Measurements from ENCODE around the gene DNAH2. TPM values are rescaled to one million over a fixed set of nuclear protein-coding genes. Genes with fewer than 3 reads are reported as not detected.
"Not testable (repeated sequence)": the region's sequence is repeated elsewhere in the genome, so short reads cannot be mapped to it uniquely, and the experiment has no call there.

The DNAH2 gene
- total and polyA plus RNA-seq, 4 experiments from 2014 or later: not detected

DNA sequence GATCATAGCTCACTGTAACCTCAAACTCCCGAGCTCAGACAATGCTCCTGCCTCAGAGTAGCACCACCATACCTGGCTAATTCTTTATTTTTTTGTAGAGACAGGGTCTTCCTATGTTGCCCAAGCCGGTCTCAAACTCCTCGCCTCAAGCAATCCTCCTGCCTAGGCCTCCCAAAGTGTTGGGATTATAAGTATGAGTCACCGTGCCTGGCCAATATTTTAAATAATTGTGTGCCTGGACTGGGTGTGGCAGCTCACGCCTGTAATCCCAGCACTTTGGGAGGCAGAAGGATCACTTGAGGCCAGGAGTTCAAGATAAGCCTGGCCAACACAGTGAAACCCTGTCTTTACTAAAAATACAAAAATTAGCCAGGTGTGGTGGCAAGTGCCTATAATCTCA, 146.8 kb downstream of the DNAH2 start:
- H3K9me3 ChIP-seq (ENCODE audit: control insufficient read depth in 1 of 2, low read length in 2 of 2); DNase-seq; H3K4me3 ChIP-seq (ENCODE audit: low read length in 2 of 2); H3K27ac Mint-ChIP-seq; H3K27me3 ChIP-seq (ENCODE audit: insufficient read depth, low read length); H3K4me3 Mint-ChIP-seq; H3K36me3 ChIP-seq (ENCODE audit: insufficient read depth, low read length); intact Hi-C loops (cut with micrococcal nuclease); H3K27ac ChIP-seq (ENCODE audit: low read depth, low read length); H3K27me3 Mint-ChIP-seq; H3K9me3 Mint-ChIP-seq: not testable (repeated sequence)
- Mint-ChIP-seq H3K36me3 (peaks cover 4 to 11% of the 10 kb centered on the region in 2 donors), H3K4me1 (peaks cover 26 to 44% (median 33%) of the 10 kb centered on the region in 4 donors)
- H3K4me1 ChIP-seq (ENCODE audit: insufficient read depth, low read length): peaks cover 26% of the 10 kb centered on the region
- ChIA-PET CTCF (ENCODE audit: partially characterized antibody) (interaction anchor here (1.0 to 14.8 kb wide), 14 partner anchors 21 to 196 kb away, joined by 3 to 311 read pairs (median 7); partner anchors contain the start of genes KDM6B and RNF227), POLR2A (ENCODE audit: partially characterized antibody) (interaction anchor here (0.7 to 4.9 kb wide), 7 partner anchors 19 to 738 kb away, joined by 3 to 29 read pairs (median 5); partner anchors contain the start of gene RNF227)

GRCh38 chr17:7864995-7865650, 147.6 kb downstream of the DNAH2 start:
- Histone ChIP-seq H3K4me1 (ENCODE audit: insufficient read depth, low read length) (peaks cover 30% of the 10 kb centered on the region), H3K27ac (ENCODE audit: low read depth, low read length) (no peak overlapping the region), H3K27me3 (ENCODE audit: insufficient read depth, low read length) (no peaks in the 10 kb centered on the region), H3K4me3 (ENCODE audit: low read length in 2 of 2) (no peak overlapping the region), H3K36me3 (ENCODE audit: insufficient read depth, low read length) (no peaks in the 10 kb centered on the region), H3K9me3 (ENCODE audit: control insufficient read depth in 1 of 2, low read length in 2 of 2) (no peaks in the 10 kb centered on the region)
- ChIA-PET POLR2A (ENCODE audit: partially characterized antibody) (interaction anchor here (1.0 to 4.9 kb wide), 8 partner anchors 20 to 254 kb away, joined by 3 to 29 read pairs (median 4); partner anchors contain the start of genes CHD3 and RNF227), CTCF (ENCODE audit: partially characterized antibody) (interaction anchor here (1.1 to 14.8 kb wide), 9 partner anchors 11 to 123 kb away, joined by 3 to 311 read pairs (median 6); no protein-coding TSS in a partner anchor)
- Mint-ChIP-seq H3K4me1 (peaks cover 29 to 44% (median 37%) of the 10 kb centered on the region in 4 donors), H3K27ac (peak overlapping the region in 3 of 7 donors; percentile 24 to 44 (median 29)), H3K36me3 (peaks cover 4 to 6% of the 10 kb centered on the region in 2 donors), H3K4me3 (no peak overlapping the region), H3K9me3 (no peaks in the 10 kb centered on the region), H3K27me3 (no peaks in the 10 kb centered on the region)
- intact Hi-C loops (cut with micrococcal nuclease): no loop called here
- DNase-seq: no peak

GRCh38 chr17:7867881-7868329, 150.4 kb downstream of the DNAH2 start:
- POLR2A ChIA-PET (ENCODE audit: partially characterized antibody): interaction anchor here (1.6 to 3.8 kb wide), 6 partner anchors 11 to 64 kb away, joined by 4 to 19 read pairs (median 8); partner anchors contain the start of genes CHD3, CNTROB, CYB5D1 and KDM6B
- Histone ChIP-seq H3K4me1 (ENCODE audit: insufficient read depth, low read length) (peaks cover 30% of the 10 kb centered on the region), H3K27ac (ENCODE audit: low read depth, low read length) (peak overlapping the region; percentile 39), H3K36me3 (ENCODE audit: insufficient read depth, low read length) (no peaks in the 10 kb centered on the region), H3K9me3 (ENCODE audit: control insufficient read depth in 1 of 2, low read length in 2 of 2) (no peaks in the 10 kb centered on the region), H3K27me3 (ENCODE audit: insufficient read depth, low read length) (no peaks in the 10 kb centered on the region), H3K4me3 (ENCODE audit: low read length in 2 of 2) (peak overlapping the region in 1 of 2 donors; percentile 29)
- peak in 1 of 5 donors; percentile 36 for DNase-seq
- intact Hi-C loops (cut with micrococcal nuclease): loop anchor here (2.0 kb wide), 1 partner anchor 19 kb away; no protein-coding TSS in a partner anchor
- H3K27ac Mint-ChIP-seq: peak overlapping the region; percentile 59 to 90 (median 89)
- H3K36me3 Mint-ChIP-seq: peaks cover 1 to 11% of the 10 kb centered on the region in 2 donors
- H3K4me3 Mint-ChIP-seq: peak overlapping the region; percentile 50 to 84 (median 72)
- H3K4me1 Mint-ChIP-seq: peaks cover 27 to 41% (median 34%) of the 10 kb centered on the region in 4 donors
- H3K27me3 Mint-ChIP-seq: no peaks in the 10 kb centered on the region
- CTCF ChIA-PET (ENCODE audit: partially characterized antibody): interaction anchor here (0.9 to 14.8 kb wide), 9 partner anchors 10 to 174 kb away, joined by 3 to 311 read pairs (median 4); partner anchors contain the start of gene NAA38
- no peaks in the 10 kb centered on the region for H3K9me3 Mint-ChIP-seq

DNA sequence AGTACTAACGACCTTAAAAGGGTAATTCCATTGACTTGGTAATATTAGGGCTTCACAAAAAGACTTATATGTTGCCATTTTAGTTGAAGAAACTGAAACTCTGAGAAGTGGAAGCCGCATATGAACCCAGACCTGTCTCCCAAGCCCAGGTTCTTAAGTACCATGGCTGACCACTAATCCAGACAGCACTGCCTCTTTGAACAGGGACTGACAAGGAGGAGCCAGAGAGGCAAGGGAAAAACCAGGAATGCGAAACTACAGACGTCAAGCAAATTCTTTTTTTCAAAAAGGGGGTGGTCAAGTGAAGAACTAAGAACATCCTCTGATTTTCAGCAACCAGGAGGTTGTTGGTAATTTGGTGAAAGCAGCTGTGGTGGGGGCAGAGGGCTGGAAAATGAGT, 155.5 kb downstream of the DNAH2 start:
- no peaks in the 10 kb centered on the region for H3K27me3 Mint-ChIP-seq
- H3K27ac Mint-ChIP-seq: peak overlapping the region in 3 of 7 donors; percentile 37 to 86 (median 61)
- Histone ChIP-seq H3K27ac (ENCODE audit: low read depth, low read length) (no peak overlapping the region), H3K4me1 (ENCODE audit: insufficient read depth, low read length) (peaks cover 15% of the 10 kb centered on the region), H3K27me3 (ENCODE audit: insufficient read depth, low read length) (no peaks in the 10 kb centered on the region), H3K9me3 (ENCODE audit: control insufficient read depth in 1 of 2, low read length in 2 of 2) (no peaks in the 10 kb centered on the region), H3K4me3 (ENCODE audit: low read length in 2 of 2) (no peak overlapping the region), H3K36me3 (ENCODE audit: insufficient read depth, low read length) (no peaks in the 10 kb centered on the region)
- H3K4me1 Mint-ChIP-seq: peaks cover 11 to 36% (median 25%) of the 10 kb centered on the region in 4 donors
- intact Hi-C loops (cut with micrococcal nuclease): no loop called here
- DNase-seq: no peak
- H3K4me3 Mint-ChIP-seq: no peak overlapping the region
- CTCF ChIA-PET (ENCODE audit: partially characterized antibody): interaction anchor here (4.6 kb wide), 1 partner anchor 11 kb away, joined by 18 read pairs; no protein-coding TSS in a partner anchor
- POLR2A ChIA-PET (ENCODE audit: partially characterized antibody): interaction anchor here (1.0 to 1.3 kb wide), 3 partner anchors 10 to 50 kb away, joined by 3 to 5 read pairs (median 3); no protein-coding TSS in a partner anchor
- H3K9me3 Mint-ChIP-seq: no peaks in the 10 kb centered on the region
- peaks cover 12 to 15% of the 10 kb centered on the region in 2 donors for H3K36me3 Mint-ChIP-seq

GRCh38 chr17:7875804-7876370, 158.3 kb downstream of the DNAH2 start:
- peaks cover 12 to 15% of the 10 kb centered on the region in 2 donors for H3K36me3 Mint-ChIP-seq
- peak overlapping the region in 3 of 7 donors; percentile 10 to 61 (median 32) for H3K27ac Mint-ChIP-seq
- H3K4me1 Mint-ChIP-seq: peaks cover 0 to 18% (median 12%) of the 10 kb centered on the region in 4 donors
- Histone ChIP-seq H3K4me1 (ENCODE audit: insufficient read depth, low read length) (peaks cover 13% of the 10 kb centered on the region), H3K4me3 (ENCODE audit: low read length in 2 of 2) (no peak overlapping the region), H3K27me3 (ENCODE audit: insufficient read depth, low read length) (no peaks in the 10 kb centered on the region), H3K27ac (ENCODE audit: low read depth, low read length) (no peak overlapping the region), H3K36me3 (ENCODE audit: insufficient read depth, low read length) (peaks cover 11% of the 10 kb centered on the region), H3K9me3 (ENCODE audit: control insufficient read depth in 1 of 2, low read length in 2 of 2) (no peaks in the 10 kb centered on the region)
- no peak for DNase-seq
- ChIA-PET CTCF (ENCODE audit: partially characterized antibody) (interaction anchor here (1.6 to 4.6 kb wide), 2 partner anchors 10 to 13 kb away, joined by 6 to 18 read pairs; no protein-coding TSS in a partner anchor), POLR2A (ENCODE audit: partially characterized antibody) (interaction anchor here (1.5 kb wide), 1 partner anchor 11 kb away, joined by 3 read pairs; no protein-coding TSS in a partner anchor)
- intact Hi-C loops (cut with micrococcal nuclease): no loop called here
- no peaks in the 10 kb centered on the region for H3K27me3 Mint-ChIP-seq
- no peaks in the 10 kb centered on the region for H3K9me3 Mint-ChIP-seq
- no peak overlapping the region for H3K4me3 Mint-ChIP-seq

GRCh38 chr17:7878234-7878633, 160.7 kb downstream of the DNAH2 start:
- Histone ChIP-seq H3K36me3 (ENCODE audit: insufficient read depth, low read length) (peaks cover 14% of the 10 kb centered on the region), H3K27me3 (ENCODE audit: insufficient read depth, low read length) (no peaks in the 10 kb centered on the region), H3K27ac (ENCODE audit: low read depth, low read length) (no peak overlapping the region), H3K4me1 (ENCODE audit: insufficient read depth, low read length) (peaks cover 36% of the 10 kb centered on the region), H3K9me3 (ENCODE audit: control insufficient read depth in 1 of 2, low read length in 2 of 2) (no peaks in the 10 kb centered on the region), H3K4me3 (ENCODE audit: low read length in 2 of 2) (no peak overlapping the region)
- no peaks in the 10 kb centered on the region for H3K9me3 Mint-ChIP-seq
- H3K4me3 Mint-ChIP-seq: no peak overlapping the region
- H3K27me3 Mint-ChIP-seq: no peaks in the 10 kb centered on the region
- H3K36me3 Mint-ChIP-seq: peaks cover 7 to 10% of the 10 kb centered on the region in 2 donors
- CTCF ChIA-PET (ENCODE audit: partially characterized antibody): interaction anchor here (1.2 kb wide), 2 partner anchors 10 to 20 kb away, joined by 3 read pairs; no protein-coding TSS in a partner anchor
- intact Hi-C loops (cut with micrococcal nuclease): no loop called here
- H3K4me1 Mint-ChIP-seq: peaks cover 0 to 18% (median 11%) of the 10 kb centered on the region in 4 donors
- H3K27ac Mint-ChIP-seq: no peak overlapping the region
- POLR2A ChIA-PET (ENCODE audit: partially characterized antibody): no interaction called here
- no peak for DNase-seq
